Measurements from ENCODE around the gene VAV3. TPM values are rescaled to one million over a fixed set of nuclear protein-coding genes. Genes with fewer than 3 reads are reported as not detected.

The VAV3 gene
- total and polyA plus RNA-seq, 12 donors = 0.72 to 3.4 (median 1.9) TPM

GRCh38 chr1:107942814-107943213 lies 22.2 kb downstream of the VAV3 start:
- Histone ChIP-seq H3K36me3 (no peaks in the 10 kb centered on the region), H3K4me3 (no peak overlapping the region), H3K27me3 (no peaks in the 10 kb centered on the region), H3K27ac (peak overlapping the region in 1 of 10 donors; percentile 86), H3K4me1 (peaks cover 0 to 61% (median under 1%) of the 10 kb centered on the region in 9 donors), H3K9me3 (no peaks in the 10 kb centered on the region)
- ATAC-seq = no peak
- intact Hi-C loops (cut with DNase I) = no loop called here
- WGBS, 2 donors = 54 to 71% methylated on average over 1 of the region's 1 CpG
- no peak for TF ChIP-seq CTCF (IDR thresholded peaks at IDR 0.05)
- no peak for DNase-seq

DNA sequence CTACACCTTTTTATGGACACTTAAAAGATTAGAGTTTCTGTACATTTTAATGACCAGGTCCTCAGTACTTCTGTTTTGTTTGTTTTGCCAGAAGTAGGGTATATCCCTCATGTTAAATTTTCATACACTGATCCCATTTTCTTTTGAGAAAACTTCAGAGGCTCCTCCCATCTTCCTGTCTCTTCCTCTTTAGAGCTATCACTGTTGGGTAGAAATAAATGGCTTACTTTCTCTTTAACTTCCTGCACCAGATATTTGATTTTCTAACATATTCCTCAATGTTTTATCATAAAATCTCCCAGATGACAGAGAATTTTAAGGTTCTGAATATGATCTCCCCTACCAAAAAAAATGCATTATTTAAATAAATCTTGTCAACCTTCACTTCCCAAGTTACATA lies 23.4 kb downstream of the VAV3 start:
- Histone ChIP-seq H3K4me3 (no peak overlapping the region), H3K4me1 (peaks cover 0 to 74% (median 11%) of the 10 kb centered on the region in 9 donors), H3K27ac (peak overlapping the region in 6 of 10 donors; percentile 35 to 86 (median 50)), H3K9me3 (no peaks in the 10 kb centered on the region), H3K36me3 (no peaks in the 10 kb centered on the region), H3K27me3 (no peaks in the 10 kb centered on the region)
- DNase-seq (no peak), ATAC-seq (no peak)
- intact Hi-C loops (cut with DNase I) = no loop called here
- TF ChIP-seq CTCF (IDR thresholded peaks at IDR 0.05) = no peak

- no peak overlapping the region for H3K4me3 ChIP-seq
- H3K27ac ChIP-seq = peak overlapping the region in 8 of 10 donors; percentile 12 to 86 (median 45)
- ATAC-seq (peak in 5 of 8 donors; percentile 22 to 61 (median 58)), DNase-seq (peak in 1 of 2 donors; percentile 17)
- H3K36me3 ChIP-seq = no peaks in the 10 kb centered on the region
- H3K27me3 ChIP-seq = no peaks in the 10 kb centered on the region
- intact Hi-C loops (cut with DNase I) = no loop called here
- no peak for TF ChIP-seq CTCF (IDR thresholded peaks at IDR 0.05)
- 69 to 78% methylated on average over 7 of the region's 7 CpGs for WGBS, 2 donors
- no peaks in the 10 kb centered on the region for H3K9me3 ChIP-seq
- H3K4me1 ChIP-seq = peaks cover 0 to 78% (median 15%) of the 10 kb centered on the region in 9 donors
Observed at GRCh38 chr1:107941123-107941522, 23.9 kb downstream of the VAV3 start.

GRCh38 chr1:107940701-107941100 lies 24.3 kb downstream of the VAV3 start:
- no peak overlapping the region for H3K4me3 ChIP-seq
- intact Hi-C loops (cut with DNase I) = no loop called here
- peaks cover 0 to 82% (median 20%) of the 10 kb centered on the region in 9 donors for H3K4me1 ChIP-seq
- DNase-seq = no peak
- no peaks in the 10 kb centered on the region for H3K9me3 ChIP-seq
- no peaks in the 10 kb centered on the region for H3K27me3 ChIP-seq
- peak overlapping the region in 8 of 10 donors; percentile 12 to 86 (median 45) for H3K27ac ChIP-seq
- ATAC-seq = no peak
- H3K36me3 ChIP-seq = no peaks in the 10 kb centered on the region
- no peak for TF ChIP-seq CTCF (IDR thresholded peaks at IDR 0.05)
